B cell (primary cell): ENCODE measurements around the gene ZNF688. TPM values are rescaled to one million over a fixed set of nuclear protein-coding genes. Genes with fewer than 3 reads are reported as not detected.
A peak's percentile ranks its signal among the peaks of the same experiment; 100 is the strongest.

Experiments used
- ATAC-seq: fragments of 200-7000 bp; cut with Tn5 transposase; one replicate; pipeline ENCODE4 v1.10.0; 2021; ENCODE audit warnings: low read depth, mild to moderate bottlenecking, moderate number of reproducible peaks, moderate library complexity
- CTCF ChIA-PET: fragments of 350-600 bp; sonication (Branson Sonifier 250); formaldehyde crosslinking; loops from one replicate; lab custom pipeline; 2021; ENCODE audit warnings: antibody characterized with exemption, inconsistent platforms; lab: Charles Lee
- POLR2A ChIA-PET: fragments of 350-600 bp; sonication (Branson Sonifier 250); formaldehyde crosslinking; loops from one replicate; lab custom pipeline; 2021; ENCODE audit warnings: antibody characterized with exemption; lab: Charles Lee
- DNase-seq: peaks from one replicate; pipeline ENCODE4 v3.0.0; 2013
- H2AFZ ChIP-seq: 2 replicates; pipeline ENCODE4 v1.6.1; 2012; ENCODE audit warnings: mild to moderate bottlenecking, low read depth, low read length; ENCODE audit not compliant: insufficient read depth, poor library complexity, severe bottlenecking
- H3K27ac ChIP-seq, 2 donors: 1 replicate in 1 of 2; 2 replicates in 1 of 2; pipeline ENCODE4 v1.5.1; 2012 to 2013; ENCODE audit warnings: low read length in 2 of 2, mild to moderate bottlenecking in 2 of 2, moderate library complexity in 1 of 2
- H3K27me3 ChIP-seq, 4 experiments: fragments of 200-600 bp in 1 of 4; sonication (generic) in 1 of 4; replicated peaks in 1 of 4; 1 replicate in 2 of 4; 2 replicates in 2 of 4; pipeline versions ENCODE4 v1.6.1 to v1.7.0; 2013 to 2016; ENCODE audit warnings: low read length in 3 of 4, mild to moderate bottlenecking in 2 of 4, mixed read lengths in 1 of 4, moderate library complexity in 1 of 4; ENCODE audit not compliant: insufficient read depth in 4 of 4, control insufficient read depth in 3 of 4; ENCODE audit errors: control extremely low read depth in 1 of 4
- H3K36me3 ChIP-seq, 2 experiments: replicated peaks in 1 of 2; 1 replicate in 1 of 2; 2 replicates in 1 of 2; pipeline versions ENCODE4 v1.6.1 to v1.7.1; 2013; ENCODE audit warnings: low read length in 1 of 2; ENCODE audit not compliant: insufficient read depth in 2 of 2, control insufficient read depth in 1 of 2; ENCODE audit errors: control extremely low read depth in 1 of 2, extremely low read depth in 1 of 2
- H3K4me1 ChIP-seq, 2 donors: fragments of 200-600 bp in 1 of 2; sonication (generic) in 1 of 2; 1 replicate in 1 of 2; 2 replicates in 1 of 2; pipeline versions ENCODE4 v1.5.1 to v1.6.1; 2013 to 2017; ENCODE audit warnings: low read length in 2 of 2; ENCODE audit not compliant: control insufficient read depth in 2 of 2, insufficient read depth in 2 of 2
- H3K4me2 ChIP-seq: replicated peaks from 2 replicates; pipeline ENCODE3; 2012; ENCODE audit warnings: mild to moderate bottlenecking, low read depth, low read length; ENCODE audit not compliant: poor library complexity, severe bottlenecking
- H3K4me3 ChIP-seq, 5 experiments: fragments of 200-600 bp in 1 of 5; sonication (generic) in 1 of 5; 1 replicate in 3 of 5; 2 replicates in 2 of 5; pipeline versions ENCODE4 v1.5.1 to v1.7.0; 2011 to 2016; ENCODE audit warnings: low read length in 4 of 5, mild to moderate bottlenecking in 4 of 5, low read depth in 2 of 5, control low read depth in 1 of 5, moderate library complexity in 1 of 5; ENCODE audit not compliant: insufficient read depth in 1 of 5; ENCODE audit errors: control extremely low read depth in 1 of 5, extremely low read depth in 1 of 5
- H3K79me2 ChIP-seq: fragments of 200-600 bp; sonication (generic); one replicate; pipeline ENCODE4 v1.6.0; 2016; ENCODE audit warnings: low read length; ENCODE audit not compliant: control insufficient read depth, insufficient read depth
- H3K9ac ChIP-seq: fragments of 200-600 bp; sonication (generic); 2 replicates; pipeline ENCODE4 v1.6.1; 2017; ENCODE audit warnings: mild to moderate bottlenecking, low read length, moderate library complexity
- H3K9me3 ChIP-seq, 3 donors: one replicate each; pipeline versions ENCODE4 v1.6.1 to v1.7.1; 2013; ENCODE audit warnings: low read length in 2 of 3; ENCODE audit not compliant: control insufficient read depth in 2 of 3, insufficient read depth in 1 of 3; ENCODE audit errors: control extremely low read depth in 1 of 3
- H4K20me1 ChIP-seq: 2 replicates; pipeline ENCODE4 v1.6.0; 2012; ENCODE audit warnings: mild to moderate bottlenecking, low read length; ENCODE audit not compliant: insufficient read depth, control insufficient read depth, poor library complexity, severe bottlenecking
- H3K27ac Mint-ChIP-seq: one replicate; pipeline ENCODE4 v1.8.0; 2021; ENCODE audit warnings: mixed read lengths
- H3K27me3 Mint-ChIP-seq: one replicate; pipeline ENCODE4 v1.8.0; 2021; ENCODE audit warnings: mixed read lengths
- H3K4me1 Mint-ChIP-seq: one replicate; pipeline ENCODE4 v1.8.0; 2021; ENCODE audit warnings: mixed read lengths
- H3K4me3 Mint-ChIP-seq: one replicate; pipeline ENCODE4 v1.8.0; 2021; ENCODE audit warnings: mixed read lengths
- H3K9me3 Mint-ChIP-seq: one replicate; pipeline ENCODE4 v1.8.0; 2022; ENCODE audit warnings: mixed read lengths; ENCODE audit not compliant: insufficient read depth
- EZH2 ChIP-seq: IDR thresholded peaks from 2 replicates; pipeline ENCODE4 v1.6.1; 2012; ENCODE audit warnings: borderline replicate concordance, low read depth, mild to moderate bottlenecking, moderate library complexity, low read length; ENCODE audit not compliant: insufficient read depth, poor library complexity, severe bottlenecking
- WGBS: methylation state at CpG from one replicate; pipeline ENCODE4 v1.1.5; 2013; ENCODE audit warnings: missing lambda C conversion rate; ENCODE audit not compliant: insufficient coverage; 5-methylcytosine and 5-hydroxymethylcytosine counted together
- intact Hi-C: fragments of 100-400 bp; cut with micrococcal nuclease; formaldehyde crosslinking; loops from one replicate; pipeline ENCODE4 v1.10.0; 2022
- polyA plus RNA-seq: library from polyadenylated mRNA; depleted of rRNA; stranded (reverse); fragments of >200 nt; gene quantifications from 2 replicates; pipeline ENCODE4 v1.2.3, GENCODE V29; 2012
- total RNA-seq, 2 donors: library from RNA; stranded (reverse); fragments of 120-200 nt in 1 of 2; gene quantifications; 1 replicate in 1 of 2; 2 replicates in 1 of 2; pipeline versions ENCODE4 v1.2.3 to v1.2.4, GENCODE V29; 2013 to 2022
- TF ChIP-seq, protein P1 (sequence below): fragments of 200-600 bp; IDR thresholded peaks from one replicate; pipeline ENCODE4 v1.8.0; 2022; ENCODE audit warnings: antibody characterized with exemption, mild to moderate bottlenecking

The ZNF688 gene
- total and polyA plus RNA-seq, 2 donors (not counting 1 experiment from before 2014, with no cell fraction given) = 20.6 to 23.1 TPM

DNA sequence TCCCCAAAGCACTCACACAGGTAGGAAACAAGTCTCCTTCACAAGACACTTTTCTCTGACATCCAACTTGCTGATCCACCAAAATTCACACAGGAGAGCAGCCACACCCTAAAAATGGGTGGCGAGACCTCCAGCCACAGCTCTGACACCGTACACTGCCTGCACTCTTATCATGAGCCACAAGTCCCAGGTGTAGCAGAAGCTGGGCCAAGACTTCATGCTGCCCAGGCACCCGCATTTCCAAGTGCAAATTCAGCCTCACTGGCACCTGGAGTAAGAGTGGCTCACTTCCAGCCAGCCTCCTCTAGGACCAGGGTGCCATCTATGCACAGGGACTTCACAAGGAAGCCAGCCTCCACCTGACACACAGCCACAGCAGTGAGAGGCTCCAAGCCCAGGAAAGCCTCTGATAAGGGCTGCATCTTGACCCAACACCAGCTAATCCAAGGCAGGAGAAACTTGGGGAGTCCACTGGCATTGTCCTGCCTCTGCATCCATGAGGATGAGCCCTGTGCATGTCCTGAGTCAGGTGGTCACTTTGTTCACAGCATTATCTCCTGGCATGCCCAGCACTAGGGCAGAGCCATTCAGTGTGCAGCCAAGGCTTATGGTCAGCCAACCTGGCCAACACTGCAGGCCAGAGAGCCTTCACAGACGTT is 42.6 kb downstream of the ZNF688 start:
- WGBS = 93% methylated on average over 4 of the region's 4 CpGs
- Histone ChIP-seq H2AFZ (no peak overlapping the region), H3K4me1 (peaks cover 13 to 40% of the 10 kb centered on the region in 2 donors), H3K27ac (no peak overlapping the region), H3K9me3 (no peaks in the 10 kb centered on the region), H3K79me2 (peaks cover 23% of the 10 kb centered on the region), H3K36me3 (peaks cover 0 to 9% of the 10 kb centered on the region in 2 experiments), H3K27me3 (no peaks in the 10 kb centered on the region), H3K4me3 (no peak overlapping the region), H3K4me2 (no peak overlapping the region), H4K20me1 (no peaks in the 10 kb centered on the region), H3K9ac (no peak overlapping the region)
- TF ChIP-seq, protein P1, sequence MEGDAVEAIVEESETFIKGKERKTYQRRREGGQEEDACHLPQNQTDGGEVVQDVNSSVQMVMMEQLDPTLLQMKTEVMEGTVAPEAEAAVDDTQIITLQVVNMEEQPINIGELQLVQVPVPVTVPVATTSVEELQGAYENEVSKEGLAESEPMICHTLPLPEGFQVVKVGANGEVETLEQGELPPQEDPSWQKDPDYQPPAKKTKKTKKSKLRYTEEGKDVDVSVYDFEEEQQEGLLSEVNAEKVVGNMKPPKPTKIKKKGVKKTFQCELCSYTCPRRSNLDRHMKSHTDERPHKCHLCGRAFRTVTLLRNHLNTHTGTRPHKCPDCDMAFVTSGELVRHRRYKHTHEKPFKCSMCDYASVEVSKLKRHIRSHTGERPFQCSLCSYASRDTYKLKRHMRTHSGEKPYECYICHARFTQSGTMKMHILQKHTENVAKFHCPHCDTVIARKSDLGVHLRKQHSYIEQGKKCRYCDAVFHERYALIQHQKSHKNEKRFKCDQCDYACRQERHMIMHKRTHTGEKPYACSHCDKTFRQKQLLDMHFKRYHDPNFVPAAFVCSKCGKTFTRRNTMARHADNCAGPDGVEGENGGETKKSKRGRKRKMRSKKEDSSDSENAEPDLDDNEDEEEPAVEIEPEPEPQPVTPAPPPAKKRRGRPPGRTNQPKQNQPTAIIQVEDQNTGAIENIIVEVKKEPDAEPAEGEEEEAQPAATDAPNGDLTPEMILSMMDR = no peak
- TF ChIP-seq EZH2 = no peak
- Mint-ChIP-seq H3K27ac (peak overlapping the region; percentile 60), H3K27me3 (no peaks in the 10 kb centered on the region), H3K4me3 (peak overlapping the region; percentile 30), H3K9me3 (no peaks in the 10 kb centered on the region), H3K4me1 (peaks cover 28% of the 10 kb centered on the region)
- no peak for DNase-seq
- intact Hi-C loops = loop anchor here (5.0 kb wide), 2 partner anchors 72 to 112 kb away; no protein-coding TSS in a partner anchor
- ChIA-PET CTCF (interaction anchor here (0.6 to 1.6 kb wide), 4 partner anchors 12 to 79 kb away, joined by 3 to 5 read pairs (median 4); partner anchors contain the start of gene ZNF688), POLR2A (interaction anchor here (0.6 to 2.4 kb wide), 4 partner anchors 29 to 1705 kb away, joined by 3 to 12 read pairs (median 6); partner anchors contain the start of gene ZNF764)
- ATAC-seq = no peak
